Vagina (tissue), 2 donors: ENCODE results near the gene ENKD1. TPM values are rescaled to one million over a fixed set of nuclear protein-coding genes. Genes with fewer than 3 reads are reported as not detected.
A peak's percentile ranks its signal among the peaks of the same experiment; 100 is the strongest.

Source experiments
- DNase-seq, 2 donors: peaks; one replicate each; pipeline ENCODE4 v3.0.0-alpha.2; 2017; ENCODE audit errors: extremely low spot score in 2 of 2
- H3K27ac ChIP-seq: fragments of 200-600 bp; sonication (generic); one replicate; pipeline ENCODE4 v1.5.1; 2019
- H3K27me3 ChIP-seq: fragments of 200-600 bp; sonication (generic); one replicate; pipeline ENCODE4 v1.5.1; 2019
- H3K36me3 ChIP-seq, 2 donors: fragments of 200-600 bp; sonication (generic); one replicate each; pipeline ENCODE4 v1.5.1; 2017 to 2019
- H3K4me1 ChIP-seq: fragments of 200-600 bp; sonication (generic); one replicate; pipeline ENCODE4 v1.5.1; 2019
- H3K4me3 ChIP-seq, 2 donors: fragments of 200-600 bp; sonication (generic); 1 replicate in 1 of 2; 2 replicates in 1 of 2; pipeline ENCODE4 v1.5.1; 2016 to 2019
- H3K9me3 ChIP-seq: fragments of 200-600 bp; sonication (generic); one replicate; pipeline ENCODE4 v1.5.1; 2019
- CTCF ChIP-seq, 3 experiments: fragments of 450-650 bp in 2 of 3; fragments of 200-600 bp in 1 of 3; sonication (generic) in 1 of 3; IDR thresholded peaks; one replicate each; pipeline ENCODE4 v1.5.1; 2017 to 2019; ENCODE audit warnings: antibody characterized with exemption in 3 of 3, mild to moderate bottlenecking in 2 of 3, moderate library complexity in 2 of 3
- POLR2A ChIP-seq, 2 donors: fragments of 450-650 bp; IDR thresholded peaks; one replicate each; pipeline ENCODE4 v1.6.1; 2017; ENCODE audit warnings: antibody characterized with exemption in 2 of 2, mild to moderate bottlenecking in 2 of 2, moderate library complexity in 2 of 2
- POLR2AphosphoS5 ChIP-seq, 2 donors: sonication (generic); formaldehyde crosslinking; IDR thresholded peaks; one replicate each; pipeline ENCODE4 v1.9.0; 2017; ENCODE audit warnings: antibody characterized with exemption in 2 of 2, mild to moderate bottlenecking in 2 of 2, low read depth in 1 of 2; ENCODE audit not compliant: insufficient read depth in 1 of 2
- intact Hi-C: fragments of 100-400 bp; cut with DNase I; formaldehyde crosslinking; loops from one replicate; pipeline ENCODE4 v1.15.1; 2023
- total RNA-seq: library from RNA; depleted of rRNA; stranded (reverse); fragments of >200 nt; gene quantifications from one replicate; pipeline ENCODE4 v1.2.3, GENCODE V29; 2016

ENKD1 gene
- total RNA-seq, 1 donor from 2014 or later, result 14.7 TPM

GRCh38 chr16:67645397-67646121 is 21.0 kb downstream of the ENKD1 start:
- intact Hi-C loops, result no loop called here
- Histone ChIP-seq H3K27me3 (peaks cover 14% of the 10 kb centered on the region), H3K4me3 (peak overlapping the region in 1 of 2 donors; percentile 24), H3K4me1 (peaks cover 38% of the 10 kb centered on the region), H3K9me3 (no peaks in the 10 kb centered on the region), H3K27ac (no peak overlapping the region), H3K36me3 (no peaks in the 10 kb centered on the region)
- TF ChIP-seq POLR2A (IDR thresholded peaks at IDR 0.05), result no peak
- TF ChIP-seq POLR2AphosphoS5 (IDR thresholded peaks at IDR 0.05; ENCODE audit: insufficient read depth in 1 of 2, low read depth in 1 of 2), result no peak
- TF ChIP-seq CTCF (IDR thresholded peaks at IDR 0.05), result no peak
- DNase-seq, result no peak

GRCh38 chr16:67644038-67644437 is 22.5 kb downstream of the ENKD1 start:
- H3K4me1 ChIP-seq, result peaks cover 31% of the 10 kb centered on the region

GRCh38 chr16:67641779-67642708 is 24.5 kb downstream of the ENKD1 start:
- peaks cover 0 to 27% of the 10 kb centered on the region in 2 donors for H3K36me3 ChIP-seq
- DNase-seq, result no peak
- TF ChIP-seq POLR2AphosphoS5 (IDR thresholded peaks at IDR 0.05; ENCODE audit: insufficient read depth in 1 of 2, low read depth in 1 of 2), result no peak
- no peak for TF ChIP-seq CTCF (IDR thresholded peaks at IDR 0.05)
- no peak overlapping the region for H3K4me3 ChIP-seq
- H3K27ac ChIP-seq, result no peak overlapping the region
- intact Hi-C loops, result no loop called here
- no peaks in the 10 kb centered on the region for H3K9me3 ChIP-seq
- peaks cover 5% of the 10 kb centered on the region for H3K27me3 ChIP-seq
- peaks cover 23% of the 10 kb centered on the region for H3K4me1 ChIP-seq

More at GRCh38 chr16:67644038-67644437, 22.5 kb downstream of the ENKD1 start:
- H3K36me3 ChIP-seq, result peaks cover 0 to 7% of the 10 kb centered on the region in 2 donors
- intact Hi-C loops, result no loop called here
- H3K27ac ChIP-seq, result no peak overlapping the region
- DNase-seq, result no peak
- peaks cover 5% of the 10 kb centered on the region for H3K27me3 ChIP-seq
- no peak overlapping the region for H3K4me3 ChIP-seq
- H3K9me3 ChIP-seq, result no peaks in the 10 kb centered on the region
- TF ChIP-seq POLR2AphosphoS5 (IDR thresholded peaks at IDR 0.05; ENCODE audit: insufficient read depth in 1 of 2, low read depth in 1 of 2) (no peak), POLR2A (IDR thresholded peaks at IDR 0.05) (no peak), CTCF (IDR thresholded peaks at IDR 0.05) (no peak)

- peaks cover 0 to 60% of the 10 kb centered on the region in 2 donors for H3K36me3 ChIP-seq
- no peak overlapping the region for H3K4me3 ChIP-seq
- DNase-seq, result no peak
- TF ChIP-seq CTCF (IDR thresholded peaks at IDR 0.05), result no peak
- no peak for TF ChIP-seq POLR2A (IDR thresholded peaks at IDR 0.05)
- TF ChIP-seq POLR2AphosphoS5 (IDR thresholded peaks at IDR 0.05; ENCODE audit: insufficient read depth in 1 of 2, low read depth in 1 of 2), result no peak
- H3K4me1 ChIP-seq, result peaks cover 7% of the 10 kb centered on the region
- H3K27me3 ChIP-seq, result no peaks in the 10 kb centered on the region
- no peaks in the 10 kb centered on the region for H3K9me3 ChIP-seq
- intact Hi-C loops, result no loop called here
- H3K27ac ChIP-seq, result no peak overlapping the region
Observed at GRCh38 chr16:67637625-67638024, 28.9 kb downstream of the ENKD1 start.
